Prostate gland (tissue), 2 donors: ENCODE results near the gene ADARB1. TPM values are rescaled to one million over a fixed set of nuclear protein-coding genes. Genes with fewer than 3 reads are reported as not detected.

Source experiments
- DNase-seq: peaks from one replicate; pipeline ENCODE4 v3.0.0-alpha.2; 2019; ENCODE audit warnings: low spot score
- H3K27ac ChIP-seq, 2 donors: fragments of 200-600 bp; sonication (generic); 2 replicates each; pipeline ENCODE4 v1.5.1; 2017 to 2019
- H3K27me3 ChIP-seq: fragments of 200-600 bp; sonication (generic); replicated peaks from 2 replicates; pipeline ENCODE4 v1.5.1; 2019; ENCODE audit not compliant: insufficient read depth
- H3K36me3 ChIP-seq, 2 donors: fragments of 200-600 bp; sonication (generic); 1 replicate in 1 of 2; 2 replicates in 1 of 2; pipeline versions ENCODE4 v1.5.1 to v1.8.1; 2017 to 2019
- H3K4me1 ChIP-seq: fragments of 200-600 bp; sonication (generic); replicated peaks from 2 replicates; pipeline ENCODE4 v1.5.1; 2019
- H3K4me3 ChIP-seq, 2 donors: fragments of 200-600 bp; sonication (generic); 2 replicates each; pipeline ENCODE4 v1.5.1; 2017 to 2019
- H3K9me3 ChIP-seq: fragments of 200-600 bp; sonication (generic); 2 replicates; pipeline ENCODE4 v1.5.1; 2017
- CTCF ChIP-seq, 4 experiments: fragments of 200-600 bp in 2 of 4; fragments of 450-650 bp in 2 of 4; sonication (generic) in 2 of 4; IDR thresholded peaks; 1 replicate in 3 of 4; 2 replicates in 1 of 4; pipeline ENCODE4 v1.5.1; 2016 to 2019; ENCODE audit warnings: antibody characterized with exemption in 4 of 4, mild to moderate bottlenecking in 2 of 4, moderate library complexity in 2 of 4
- POLR2A ChIP-seq: fragments of 450-650 bp; IDR thresholded peaks from one replicate; pipeline ENCODE4 v1.6.1; 2016; ENCODE audit warnings: antibody characterized with exemption, mild to moderate bottlenecking
- POLR2AphosphoS5 ChIP-seq: sonication (generic); formaldehyde crosslinking; IDR thresholded peaks from one replicate; pipeline ENCODE4 v1.6.1; 2017; ENCODE audit warnings: antibody characterized with exemption
- WGBS: methylation state at CpG from one replicate; pipeline ENCODE4 v1.1.5; 2018; 5-methylcytosine and 5-hydroxymethylcytosine counted together
- intact Hi-C: fragments of 100-400 bp; cut with DNase I; formaldehyde crosslinking; loops from one replicate; pipeline ENCODE4 v1.14.2; 2022
- total RNA-seq, 2 donors: library from RNA; depleted of rRNA; stranded (reverse); fragments of >200 nt; gene quantifications; one replicate each; pipeline ENCODE4 v1.1.0, GENCODE V29; 2016

ADARB1 gene
- total RNA-seq, 2 donors from 2014 or later, result 21.0 to 30.9 TPM

- Histone ChIP-seq H3K9me3 (no peaks in the 10 kb centered on the region), H3K27me3 (no peaks in the 10 kb centered on the region), H3K36me3 (peaks cover 7 to 10% of the 10 kb centered on the region in 2 donors), H3K4me1 (no peaks in the 10 kb centered on the region), H3K4me3 (no peak overlapping the region), H3K27ac (no peak overlapping the region)
- intact Hi-C loops, result no loop called here
- no peak for TF ChIP-seq POLR2AphosphoS5
- TF ChIP-seq CTCF (IDR thresholded peaks at IDR 0.05), result no peak
- TF ChIP-seq POLR2A, result no peak
- no peak for DNase-seq
- 86% methylated on average over 41 of the region's 41 CpGs for WGBS
These were observed 192.4 kb downstream of the ADARB1 start for GRCh38 chr21:45266518-45267389.

GRCh38 chr21:45267390-45267760, 193.0 kb downstream of the ADARB1 start:
- no peak for TF ChIP-seq POLR2A
- TF ChIP-seq CTCF (IDR thresholded peaks at IDR 0.05), result no peak
- no peak for TF ChIP-seq POLR2AphosphoS5
- Histone ChIP-seq H3K4me1 (no peaks in the 10 kb centered on the region), H3K9me3 (no peaks in the 10 kb centered on the region), H3K27ac (no peak overlapping the region), H3K27me3 (no peaks in the 10 kb centered on the region), H3K4me3 (no peak overlapping the region), H3K36me3 (peaks cover 7 to 10% of the 10 kb centered on the region in 2 donors)
- no peak for DNase-seq
- 93% methylated on average over 16 of the region's 16 CpGs for WGBS
- intact Hi-C loops, result no loop called here

- no peak for DNase-seq
- no peaks in the 10 kb centered on the region for H3K4me1 ChIP-seq
- H3K36me3 ChIP-seq, result peaks cover 0 to 10% of the 10 kb centered on the region in 2 donors
- no peak overlapping the region for H3K4me3 ChIP-seq
- no peaks in the 10 kb centered on the region for H3K27me3 ChIP-seq
- H3K9me3 ChIP-seq, result no peaks in the 10 kb centered on the region
- 96% methylated on average over 13 of the region's 13 CpGs for WGBS
- TF ChIP-seq CTCF (IDR thresholded peaks at IDR 0.05) (no peak), POLR2A (no peak), POLR2AphosphoS5 (no peak)
- intact Hi-C loops, result no loop called here
- no peak overlapping the region for H3K27ac ChIP-seq
These were observed 195.5 kb downstream of the ADARB1 start for GRCh38 chr21:45269861-45270260.

- no peaks in the 10 kb centered on the region for H3K9me3 ChIP-seq
- 97% methylated on average over 13 of the region's 13 CpGs for WGBS
- no peaks in the 10 kb centered on the region for H3K27me3 ChIP-seq
- peaks cover 0 to 10% of the 10 kb centered on the region in 2 donors for H3K36me3 ChIP-seq
- DNase-seq, result no peak
- no peaks in the 10 kb centered on the region for H3K4me1 ChIP-seq
- no peak overlapping the region for H3K4me3 ChIP-seq
- intact Hi-C loops, result no loop called here
- TF ChIP-seq POLR2AphosphoS5, result no peak
- no peak for TF ChIP-seq CTCF (IDR thresholded peaks at IDR 0.05)
- TF ChIP-seq POLR2A, result no peak
- H3K27ac ChIP-seq, result no peak overlapping the region
These were observed 196.0 kb downstream of the ADARB1 start for GRCh38 chr21:45270306-45270821.

Other genes starting within 250 kb of the ADARB1 start
- gene PTTG1IP, start 200.9 kb upstream of the ADARB1 start, total RNA-seq, result 100 to 1,000 TPM; 216 to 244 TPM
- 10 to 100 TPM; 23.1 to 56.1 TPM for gene ITGB2, start 153.7 kb upstream of the ADARB1 start, total RNA-seq
- 10 to 100 TPM; 21.4 to 24.8 TPM for gene SLX9, start 134.6 kb upstream of the ADARB1 start, total RNA-seq
- gene POFUT2, start 213.3 kb downstream of the ADARB1 start, total RNA-seq, result 10 to 100 TPM; 20.2 to 52.4 TPM